ENCODE data around the gene SEH1L.
A peak's percentile ranks its signal among the peaks of the same experiment; 100 is the strongest.
"Not testable (repeated sequence)": the region's sequence is repeated elsewhere in the genome, so short reads cannot be mapped to it uniquely, and the experiment has no call there.

SEH1L gene

DNA sequence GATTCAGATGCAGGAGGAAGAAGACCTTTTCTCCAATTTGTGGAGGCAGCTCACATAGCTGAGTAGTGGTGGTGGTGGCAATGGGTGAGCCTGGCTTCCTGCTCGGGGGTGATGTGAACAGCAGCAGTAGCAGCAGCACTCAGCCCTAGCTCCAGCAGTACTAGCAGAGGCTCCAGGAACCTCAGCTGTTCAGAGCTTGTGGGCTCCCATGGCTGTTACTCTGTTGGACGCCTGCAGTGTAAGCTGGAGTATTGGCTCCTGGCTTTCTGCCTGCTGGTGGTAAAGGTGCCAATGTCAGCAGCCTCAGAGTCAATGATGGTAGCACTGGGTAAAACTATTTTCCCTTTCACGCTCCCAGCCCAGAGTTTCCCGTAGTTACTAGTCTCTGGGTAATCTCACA is 3.1 kb upstream of the SEH1L start:
- no peak for DNase-seq (ENCODE audit: low read depth)

DNA sequence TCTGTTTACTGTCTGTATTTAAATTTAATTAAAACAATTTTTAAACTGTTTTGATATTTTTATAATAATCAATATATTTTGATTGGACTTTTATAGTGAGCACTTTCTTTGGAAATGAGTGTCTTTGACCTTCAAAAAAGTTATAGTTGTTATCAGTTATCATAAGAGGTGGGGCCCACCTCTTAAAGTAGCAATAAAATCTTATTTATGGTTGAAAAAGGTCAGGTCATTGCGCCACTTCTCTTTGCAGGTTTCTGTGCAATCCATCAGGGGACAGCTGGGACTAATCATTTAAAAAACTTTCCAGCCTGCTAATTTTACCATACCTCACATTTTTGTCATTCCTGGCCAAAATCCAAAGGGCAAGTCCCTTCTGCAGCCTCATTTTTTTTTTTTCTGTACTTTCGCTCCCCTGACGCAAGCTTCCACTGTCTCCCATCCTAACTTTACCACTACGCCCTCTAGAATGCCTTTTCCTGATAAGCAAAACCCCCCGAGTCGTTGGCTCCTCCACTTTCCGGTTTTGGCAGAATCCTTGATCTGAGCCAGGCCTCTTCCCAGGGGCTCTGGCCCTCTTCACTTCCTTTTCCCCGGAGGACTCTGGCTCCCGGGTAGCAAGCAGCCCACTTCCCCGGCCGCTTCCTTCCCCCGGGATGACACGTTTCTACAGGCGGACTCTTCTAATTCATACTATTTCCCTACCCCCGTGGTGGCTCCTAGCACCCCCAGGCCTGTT is 1.1 kb upstream of the SEH1L start:
- no peak for DNase-seq (ENCODE audit: low read depth)

DNA sequence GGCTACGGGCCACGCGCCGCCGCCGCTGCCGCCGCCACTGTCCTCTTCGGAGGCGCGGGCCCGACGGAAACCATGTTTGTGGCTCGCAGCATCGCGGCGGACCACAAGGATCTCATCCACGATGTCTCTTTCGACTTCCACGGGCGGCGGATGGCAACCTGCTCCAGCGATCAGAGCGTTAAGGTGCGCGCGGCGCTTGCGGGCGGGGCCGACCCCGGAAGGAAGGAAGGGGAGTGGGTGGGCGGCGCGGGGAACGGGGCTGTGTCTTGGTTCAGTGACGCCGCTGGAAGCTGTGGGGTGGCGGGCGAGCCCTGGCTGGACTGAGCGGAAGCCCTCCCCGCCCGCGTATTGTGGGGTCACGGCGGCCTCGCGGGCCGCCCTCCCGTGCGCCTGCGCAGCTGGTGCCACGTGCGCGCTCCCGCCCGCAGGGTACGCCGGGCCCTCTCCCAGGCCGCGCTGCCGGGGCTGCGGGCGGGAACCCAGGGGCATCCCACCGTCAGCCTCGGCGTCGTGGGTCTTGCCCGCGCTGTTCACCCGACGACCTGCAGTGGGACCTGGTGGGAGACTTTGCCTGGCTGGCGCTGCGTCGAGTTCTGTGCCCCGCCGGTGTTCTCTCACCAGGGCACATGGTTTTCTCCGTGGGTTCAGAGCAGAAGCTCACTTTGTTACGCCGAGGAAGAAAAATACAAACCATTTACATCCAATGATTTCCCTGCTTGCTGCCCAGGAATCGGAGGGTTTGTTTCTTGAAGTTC is 416 bp downstream of the SEH1L start:
- DNase-seq (ENCODE audit: low read depth), result peak; percentile 98

- no peak for DNase-seq (ENCODE audit: low read depth)
Measured at GRCh38 chr18:12958478-12958877, 10.7 kb downstream of the SEH1L start.

DNA sequence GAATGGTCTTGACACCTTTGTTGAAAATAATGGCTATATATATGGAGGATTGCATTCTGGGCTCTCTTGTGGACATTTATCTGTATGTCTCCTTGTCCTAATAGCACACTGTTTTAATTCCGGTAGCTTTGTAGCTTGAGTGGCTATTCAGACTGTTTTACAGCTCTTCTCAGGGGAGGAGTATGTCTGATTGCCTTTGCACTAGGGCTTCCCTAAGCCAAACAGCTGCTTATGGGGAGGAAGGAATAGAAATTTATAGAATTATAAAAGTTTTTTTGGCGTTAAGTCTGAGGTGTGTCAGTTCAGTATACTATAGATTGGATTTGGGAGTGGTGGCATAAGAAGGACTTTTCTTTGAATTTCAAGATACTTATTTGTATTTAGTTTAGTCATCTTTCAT is 12.6 kb downstream of the SEH1L start:
- no peak for DNase-seq (ENCODE audit: low read depth)

- DNase-seq (ENCODE audit: low read depth), result no peak
Measured at GRCh38 chr18:12960853-12961397, 13.1 kb downstream of the SEH1L start.

GRCh38 chr18:12963069-12963468 is 15.3 kb downstream of the SEH1L start:
- no peak for DNase-seq (ENCODE audit: low read depth)

- DNase-seq (ENCODE audit: low read depth), result no peak
Measured at GRCh38 chr18:12968115-12968514, 20.3 kb downstream of the SEH1L start.

GRCh38 chr18:12968619-12969018 is 20.8 kb downstream of the SEH1L start:
- DNase-seq (ENCODE audit: low read depth), result no peak

GRCh38 chr18:12973562-12974213 is 25.9 kb downstream of the SEH1L start:
- no peak for DNase-seq (ENCODE audit: low read depth)

- DNase-seq (ENCODE audit: low read depth), result no peak
Measured at GRCh38 chr18:12975488-12975887, 27.7 kb downstream of the SEH1L start.

DNA sequence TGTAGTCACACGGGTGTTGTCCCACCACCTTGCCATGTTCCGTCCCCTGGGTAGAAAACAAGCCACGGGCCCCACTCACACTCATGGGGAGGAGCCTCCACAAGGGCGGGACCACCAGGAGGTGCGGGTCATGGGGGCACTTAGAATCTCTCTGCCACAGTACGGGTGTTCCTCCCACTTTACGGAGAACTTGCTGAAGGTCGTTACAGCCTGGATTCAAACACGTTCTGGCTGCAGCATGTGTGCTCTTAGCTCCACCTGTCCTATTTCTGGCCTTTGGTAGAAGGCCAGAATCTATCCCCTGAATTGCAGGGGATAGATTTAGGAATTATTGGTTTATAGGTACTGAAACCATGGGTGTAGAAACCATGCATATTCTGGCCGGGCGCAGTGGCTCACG is 28.5 kb downstream of the SEH1L start:
- no peak for DNase-seq (ENCODE audit: low read depth)

GRCh38 chr18:12980065-12980464 is 32.3 kb downstream of the SEH1L start:
- not testable (repeated sequence) for DNase-seq (ENCODE audit: low read depth)

GRCh38 chr18:12989397-12990122 is 41.7 kb downstream of the SEH1L start:
- DNase-seq (ENCODE audit: low read depth), result no peak

- peak; percentile 15 for DNase-seq (ENCODE audit: low read depth)
Measured at GRCh38 chr18:12990123-12990475, 42.3 kb downstream of the SEH1L start.

- no peak for DNase-seq (ENCODE audit: low read depth)
Measured at GRCh38 chr18:12990641-12990966, 42.8 kb downstream of the SEH1L start.

DNA sequence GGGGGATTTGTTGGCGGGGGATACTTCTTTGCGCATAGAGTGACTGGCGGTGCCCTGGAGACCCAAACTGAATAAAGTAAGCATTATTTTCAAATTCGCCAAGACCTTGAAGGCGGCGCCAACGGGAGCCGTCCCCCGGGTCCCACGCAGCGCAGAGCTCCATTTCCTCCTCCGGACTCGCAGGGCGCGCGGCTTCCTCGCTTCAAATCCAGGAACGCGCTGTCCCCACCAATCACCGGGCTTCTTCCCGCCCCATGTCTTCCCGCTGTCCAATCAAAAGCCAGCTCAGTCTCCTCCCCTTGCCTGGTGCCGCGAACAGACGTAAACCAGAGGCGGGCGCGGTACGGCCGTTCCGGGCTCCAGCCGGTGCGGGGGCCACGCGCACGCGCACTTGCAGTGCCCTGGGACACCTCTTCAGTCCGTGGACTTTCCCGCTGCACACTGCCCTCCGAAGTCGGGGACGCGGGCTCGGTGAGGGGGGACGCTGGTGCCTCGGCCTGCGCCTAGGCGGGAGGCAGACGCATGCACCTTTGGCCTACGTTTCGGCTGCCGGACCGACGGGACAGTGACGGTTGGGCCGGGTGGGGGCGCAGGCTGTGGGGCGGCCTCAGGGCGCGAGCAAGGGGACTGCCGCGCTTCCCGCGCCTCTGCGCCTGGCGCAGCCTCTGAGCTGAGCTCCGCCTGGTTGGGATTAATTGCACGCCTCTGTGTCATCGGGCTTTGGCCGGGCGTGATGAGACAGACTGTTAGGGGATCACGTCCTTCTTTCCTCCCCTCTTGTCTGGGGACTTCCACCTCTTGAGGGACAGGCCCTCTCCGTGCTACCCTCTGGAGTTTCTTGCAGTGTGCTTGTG is 43.4 kb downstream of the SEH1L start, which contains the start of gene CEP192:
CEP192 (plus strand) TSS at position 396 of the 854 bp plus-strand sequence. CDS start 8,063 bp downstream, outside the sequence.
- DNase-seq (ENCODE audit: low read depth), result peak; percentile 95

- no peak for DNase-seq (ENCODE audit: low read depth)
Measured at GRCh38 chr18:12991821-12992179, 44.0 kb downstream of the SEH1L start.

- no peak for DNase-seq (ENCODE audit: low read depth)
Measured at GRCh38 chr18:12993439-12993838, 45.6 kb downstream of the SEH1L start.

GRCh38 chr18:12995424-12995823 is 47.6 kb downstream of the SEH1L start:
- DNase-seq (ENCODE audit: low read depth), result no peak

GRCh38 chr18:12995952-12996477 is 48.2 kb downstream of the SEH1L start:
- no peak for DNase-seq (ENCODE audit: low read depth)

All from activated T-helper 9 cell treated with anti-CD3 and anti-CD28 coated beads, Interleukin-2, amount 50 U/mL, for 16 hours (primary cell).